Measurements from ENCODE around the gene OR51I2.

The OR51I2 gene

DNA sequence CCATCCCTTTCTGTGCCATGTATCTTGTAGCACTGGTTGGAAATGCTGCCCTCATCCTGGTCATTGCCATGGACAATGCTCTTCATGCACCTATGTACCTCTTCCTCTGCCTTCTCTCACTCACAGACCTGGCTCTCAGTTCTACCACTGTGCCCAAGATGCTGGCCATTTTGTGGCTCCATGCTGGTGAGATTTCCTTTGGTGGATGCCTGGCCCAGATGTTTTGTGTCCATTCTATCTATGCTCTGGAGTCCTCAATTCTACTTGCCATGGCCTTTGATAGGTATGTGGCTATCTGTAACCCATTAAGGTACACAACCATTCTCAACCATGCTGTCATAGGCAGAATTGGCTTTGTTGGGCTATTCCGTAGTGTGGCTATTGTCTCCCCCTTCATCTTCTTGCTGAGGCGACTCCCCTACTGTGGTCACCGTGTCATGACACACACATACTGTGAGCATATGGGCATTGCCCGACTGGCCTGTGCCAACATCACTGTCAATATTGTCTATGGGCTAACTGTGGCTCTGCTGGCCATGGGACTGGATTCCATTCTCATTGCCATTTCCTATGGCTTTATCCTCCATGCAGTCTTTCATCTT lies 39.8 kb downstream of the OR51I2 start:
- no peak for ATAC-seq
- Mint-ChIP-seq H3K4me1 (peaks cover 5% of the 10 kb centered on the region), H3K27me3 (peaks cover 15% of the 10 kb centered on the region), H3K27ac (no peak overlapping the region), H3K4me3 (no peak overlapping the region), H3K9me3 (no peaks in the 10 kb centered on the region), H3K36me3 (ENCODE audit: low read depth) (no peaks in the 10 kb centered on the region)
- DNase-seq = no peak

DNA sequence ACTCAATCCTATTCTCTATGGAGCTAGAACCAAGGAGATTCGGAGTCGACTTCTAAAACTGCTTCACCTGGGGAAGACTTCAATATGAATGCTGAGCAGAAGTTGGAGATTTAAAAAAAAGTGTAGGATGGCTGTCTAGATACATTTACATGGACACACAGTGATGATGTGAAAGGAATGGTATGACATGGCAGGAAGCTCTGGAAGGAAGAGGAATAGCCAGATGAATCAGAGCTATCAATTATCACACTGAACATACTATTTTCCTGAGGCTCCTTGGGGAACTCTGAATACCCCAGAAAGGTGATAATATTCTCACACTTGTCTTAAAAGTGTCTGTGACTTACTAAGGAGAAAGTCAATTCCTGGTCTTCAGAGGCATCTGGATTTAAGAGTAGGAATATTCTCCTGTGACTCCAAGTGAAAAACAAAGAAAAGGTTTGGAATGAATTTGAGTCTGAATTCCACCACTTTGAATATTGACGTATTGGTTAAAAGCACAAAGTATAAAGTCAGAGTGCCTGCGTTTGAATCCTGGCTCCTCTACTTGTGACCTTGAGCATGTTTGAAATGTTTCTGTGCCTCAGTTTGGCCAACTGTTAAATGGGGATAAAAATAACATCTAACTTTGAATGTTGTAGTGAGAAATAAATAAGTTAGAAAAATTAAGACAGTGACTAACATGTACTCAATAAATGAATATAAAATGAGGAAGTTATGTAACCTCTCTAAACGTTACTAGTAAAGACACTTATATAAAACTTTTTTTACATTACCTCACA lies 40.6 kb downstream of the OR51I2 start:
- no peak for DNase-seq
- no peaks in the 10 kb centered on the region for H3K9me3 Mint-ChIP-seq
- no peak overlapping the region for H3K27ac Mint-ChIP-seq
- no peak for ATAC-seq
- H3K27me3 Mint-ChIP-seq = peaks cover 16% of the 10 kb centered on the region
- no peaks in the 10 kb centered on the region for H3K36me3 Mint-ChIP-seq (ENCODE audit: low read depth)
- peaks cover 5% of the 10 kb centered on the region for H3K4me1 Mint-ChIP-seq
- H3K4me3 Mint-ChIP-seq = no peak overlapping the region

DNA sequence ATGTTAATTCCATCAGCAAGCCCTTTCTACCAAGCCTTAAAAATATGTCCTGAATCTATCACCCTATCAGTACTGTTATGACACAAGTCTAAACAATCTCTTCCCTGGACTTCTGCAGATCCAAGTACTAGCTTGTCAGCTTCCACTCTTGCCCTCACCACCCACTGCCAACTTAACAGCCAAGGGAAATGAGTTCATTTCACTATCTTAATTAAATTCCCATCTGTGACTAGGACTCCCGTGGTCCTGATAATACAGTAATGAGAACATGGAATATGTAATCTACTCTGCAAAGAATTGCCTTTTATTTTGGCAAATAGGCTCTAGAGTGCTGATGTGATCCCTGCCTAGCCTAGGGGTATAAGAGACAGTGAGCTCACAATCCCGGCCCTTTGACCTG lies 50.5 kb downstream of the OR51I2 start:
- no peak for DNase-seq
- no peaks in the 10 kb centered on the region for H3K4me1 Mint-ChIP-seq
- no peak overlapping the region for H3K4me3 Mint-ChIP-seq
- H3K27ac Mint-ChIP-seq = no peak overlapping the region
- H3K36me3 Mint-ChIP-seq (ENCODE audit: low read depth) = no peaks in the 10 kb centered on the region
- H3K27me3 Mint-ChIP-seq = peaks cover 2% of the 10 kb centered on the region
- H3K9me3 Mint-ChIP-seq = no peaks in the 10 kb centered on the region
- ATAC-seq = no peak

DNA sequence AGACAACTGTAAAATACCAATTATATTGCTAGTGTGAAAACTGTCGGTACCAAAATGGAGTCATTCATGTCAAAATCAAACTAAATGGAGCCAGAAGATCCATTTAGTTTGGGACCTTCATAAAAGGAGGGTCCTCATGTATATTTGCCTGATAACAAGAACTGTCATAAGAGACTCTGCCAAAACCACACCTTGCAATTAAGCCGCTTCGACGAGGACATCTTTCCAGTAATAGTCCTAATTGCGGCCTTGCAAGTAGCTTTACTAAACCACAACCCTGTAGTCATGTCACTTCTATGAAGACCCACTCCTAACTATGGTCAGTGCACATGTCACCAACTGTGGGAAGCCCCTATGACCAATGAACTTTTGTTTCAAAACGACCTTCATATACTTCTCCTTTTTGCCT lies 51.3 kb downstream of the OR51I2 start:
- H3K4me1 Mint-ChIP-seq = no peaks in the 10 kb centered on the region
- no peak for DNase-seq
- H3K4me3 Mint-ChIP-seq = no peak overlapping the region
- no peak for ATAC-seq
- H3K36me3 Mint-ChIP-seq (ENCODE audit: low read depth) = no peaks in the 10 kb centered on the region
- peaks cover 2% of the 10 kb centered on the region for H3K27me3 Mint-ChIP-seq
- H3K9me3 Mint-ChIP-seq = no peaks in the 10 kb centered on the region
- H3K27ac Mint-ChIP-seq = no peak overlapping the region

DNA sequence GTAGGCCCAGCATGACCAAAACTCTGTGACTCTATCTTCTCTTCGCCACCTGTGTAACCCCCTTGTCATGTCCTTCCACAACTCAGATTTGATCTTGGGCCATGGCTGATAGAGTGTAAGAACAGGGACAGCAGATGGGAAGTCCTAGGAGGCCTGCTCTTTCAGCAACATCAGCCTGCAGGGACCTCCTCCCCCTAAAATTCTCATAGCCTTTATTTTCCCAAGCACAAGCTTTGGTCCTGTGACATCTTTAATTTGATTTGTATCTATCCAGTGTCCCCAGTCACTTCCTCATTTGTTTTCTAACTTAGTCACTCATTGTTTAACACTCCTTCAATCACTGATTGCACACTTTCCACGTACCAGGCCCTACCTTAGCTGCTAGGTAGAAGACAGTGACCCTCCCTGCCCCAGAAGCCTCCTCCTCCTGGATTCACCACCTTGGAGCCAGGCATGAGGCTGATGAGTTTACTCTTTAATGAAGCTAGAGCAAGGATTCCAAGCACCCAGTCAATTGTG lies 55.3 kb downstream of the OR51I2 start:
- no peak for DNase-seq
- H3K4me3 Mint-ChIP-seq = no peak overlapping the region
- H3K27ac Mint-ChIP-seq = no peak overlapping the region
- ATAC-seq = no peak
- no peaks in the 10 kb centered on the region for H3K4me1 Mint-ChIP-seq
- H3K27me3 Mint-ChIP-seq = peaks cover 2% of the 10 kb centered on the region
- H3K9me3 Mint-ChIP-seq = no peaks in the 10 kb centered on the region
- H3K36me3 Mint-ChIP-seq (ENCODE audit: low read depth) = no peaks in the 10 kb centered on the region

DNA sequence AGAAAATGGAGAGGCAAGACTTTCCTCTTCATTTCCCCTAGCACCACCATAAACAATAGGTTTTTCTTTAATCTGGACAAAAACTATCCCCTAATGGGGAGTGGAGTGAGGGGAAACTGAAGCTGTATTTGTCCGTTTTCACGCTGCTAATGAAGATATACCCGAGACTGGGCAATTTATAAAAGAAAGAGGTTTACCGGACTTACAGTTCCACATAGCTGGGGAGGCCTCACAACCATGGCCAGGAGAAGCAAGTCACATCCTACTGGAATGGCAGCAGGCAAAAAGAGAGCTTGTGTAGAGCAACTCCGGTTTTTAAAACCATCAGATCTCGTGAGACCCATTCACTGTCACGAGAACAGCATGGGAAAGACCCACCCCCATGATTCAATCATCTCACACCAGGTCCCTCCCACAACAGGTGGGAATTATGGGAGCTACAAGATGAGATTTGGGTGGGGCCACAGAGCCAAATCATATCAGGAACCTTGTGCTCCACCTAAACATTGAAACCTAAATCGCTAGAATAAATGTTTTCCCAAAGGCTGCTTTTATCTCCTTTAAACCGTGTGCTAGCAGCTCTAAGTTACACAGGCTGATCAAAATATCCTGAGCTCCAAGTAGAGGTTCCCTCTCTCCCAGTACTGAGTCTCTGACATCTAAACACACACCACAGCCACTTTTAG lies 56.4 kb downstream of the OR51I2 start:
- Mint-ChIP-seq H3K4me3 (no peak overlapping the region), H3K9me3 (no peaks in the 10 kb centered on the region), H3K27ac (no peak overlapping the region), H3K36me3 (ENCODE audit: low read depth) (no peaks in the 10 kb centered on the region), H3K4me1 (no peaks in the 10 kb centered on the region), H3K27me3 (peaks cover 4% of the 10 kb centered on the region)
- ATAC-seq (no peak), DNase-seq (no peak)
